HG03175 (cell line): ENCODE measurements around the gene DTX4.

Source experiments
- ATAC-seq: cut with Tn5 transposase; IDR thresholded peaks from one replicate; pipeline ENCODE4 v1.9.1; 2021; ENCODE audit warnings: mild to moderate bottlenecking, moderate library complexity; ENCODE audit not compliant: unreplicated experiment

DTX4 gene

GRCh38 chr11:59189986-59190385, 18.1 kb downstream of the DTX4 start:
- ATAC-seq: no peak

GRCh38 chr11:59191095-59191494, 19.2 kb downstream of the DTX4 start:
- ATAC-seq: no peak

- ATAC-seq: no peak
These were observed 20.0 kb downstream of the DTX4 start for GRCh38 chr11:59191890-59192289.

DNA sequence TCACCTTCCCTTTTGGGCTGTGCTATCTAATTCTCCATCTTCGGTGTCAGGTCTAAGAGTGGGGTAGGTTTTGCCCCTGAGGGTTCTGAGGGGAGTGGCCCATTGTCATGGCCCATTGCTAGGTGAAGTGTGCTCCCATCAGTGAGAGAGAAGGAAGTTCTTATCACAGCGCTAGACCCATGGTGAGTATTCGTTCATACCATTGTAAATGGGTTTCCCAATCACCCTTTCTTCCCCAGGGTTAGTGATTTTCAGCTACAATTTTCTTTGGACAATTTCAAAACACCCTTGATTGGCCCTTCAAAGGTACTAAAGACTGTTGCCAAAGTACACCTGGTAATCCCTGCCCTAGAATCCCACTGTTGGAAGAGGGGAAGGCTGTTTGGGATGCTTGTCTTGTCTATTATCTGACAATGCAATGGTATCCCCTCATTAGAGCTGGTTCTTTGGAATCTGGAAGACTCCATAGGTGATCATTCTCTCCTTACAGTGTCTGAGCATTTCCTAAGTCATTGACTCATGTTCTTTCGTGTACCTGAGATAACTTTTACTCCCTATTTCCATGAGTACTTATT, 20.6 kb downstream of the DTX4 start:
- no peak for ATAC-seq

DNA sequence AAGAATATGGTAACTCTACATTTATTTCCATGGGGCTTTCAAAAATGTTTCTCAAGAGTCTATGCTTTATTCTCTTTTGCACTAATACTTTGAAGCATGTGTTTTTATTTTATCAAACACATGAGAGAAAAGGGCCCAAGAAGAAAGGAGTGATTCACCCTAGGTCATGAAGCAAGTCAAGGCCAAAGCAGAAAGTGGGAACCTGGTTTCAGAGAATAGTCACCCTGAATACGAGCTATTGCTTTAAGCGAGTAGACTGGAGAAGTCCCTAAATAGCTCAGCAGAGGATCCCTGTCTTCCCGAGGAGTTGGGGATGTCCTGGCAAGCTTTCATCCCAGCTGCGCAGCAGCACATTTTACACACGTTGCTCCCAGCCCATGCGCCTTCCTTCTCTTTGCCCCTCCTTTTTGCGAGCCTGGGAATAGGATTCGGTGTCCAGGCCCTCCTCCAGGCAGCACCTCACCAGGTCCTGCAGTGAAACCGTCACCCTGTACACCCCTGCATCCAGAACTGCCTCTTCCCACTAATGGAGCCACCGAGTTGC, 21.7 kb downstream of the DTX4 start:
- ATAC-seq: no peak

DNA sequence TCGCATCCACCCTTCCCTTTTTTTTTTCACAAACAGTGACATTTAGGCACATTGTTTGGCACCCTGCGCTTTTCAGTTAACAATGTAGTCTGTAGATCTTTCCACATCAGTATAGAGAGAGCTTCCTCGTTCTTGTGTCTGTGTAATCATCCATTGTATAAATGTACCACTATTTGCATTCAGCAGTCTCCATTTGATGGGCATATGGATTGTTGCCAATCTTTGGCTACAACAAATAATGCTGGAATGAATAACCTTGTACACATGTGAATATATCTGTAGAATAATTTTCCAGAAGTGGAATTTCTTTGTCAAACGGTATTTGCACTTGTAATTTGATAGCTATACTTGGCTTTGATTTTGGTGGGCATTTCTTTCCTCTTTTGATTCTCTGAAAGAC, 23.7 kb downstream of the DTX4 start:
- ATAC-seq: no peak

DNA sequence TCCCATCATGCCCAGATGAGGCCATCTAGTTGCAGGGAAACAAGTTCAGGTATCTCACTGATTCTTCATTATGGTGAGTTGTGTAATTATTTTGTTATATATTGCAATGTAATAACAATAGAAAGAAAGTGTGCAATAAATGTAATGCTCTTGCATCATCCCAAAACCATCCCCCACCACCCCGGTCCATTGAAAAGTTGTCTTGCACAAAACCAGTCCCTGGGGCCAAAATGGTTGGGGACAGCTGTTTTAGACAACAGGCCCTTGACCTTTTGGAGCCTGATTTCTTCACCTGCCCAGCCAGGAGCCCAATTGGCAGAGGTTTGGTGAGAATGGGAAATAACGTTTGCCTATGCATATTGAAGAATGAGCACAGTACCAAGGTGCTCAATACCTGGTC, 24.8 kb downstream of the DTX4 start:
- ATAC-seq: no peak

DNA sequence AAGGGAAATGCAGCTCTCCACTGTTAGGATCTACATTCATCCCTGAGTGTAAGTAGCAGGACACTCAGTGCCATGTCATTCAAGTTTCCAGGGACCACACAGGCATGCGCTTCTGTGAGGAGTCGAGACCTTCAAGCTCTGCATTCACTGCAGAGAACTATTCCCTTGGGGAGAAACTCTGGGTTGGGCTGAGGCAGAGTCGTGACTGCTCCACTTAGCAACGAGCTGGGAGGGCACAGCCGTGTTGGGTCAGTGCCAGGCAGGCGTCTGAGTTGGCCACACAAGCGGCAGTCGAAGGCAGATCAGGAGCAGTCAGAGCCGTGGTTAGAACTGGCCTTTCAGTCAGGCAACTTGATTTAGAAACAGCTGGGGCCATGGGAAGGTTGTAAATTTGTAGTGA, 26.1 kb downstream of the DTX4 start:
- ATAC-seq: no peak

DNA sequence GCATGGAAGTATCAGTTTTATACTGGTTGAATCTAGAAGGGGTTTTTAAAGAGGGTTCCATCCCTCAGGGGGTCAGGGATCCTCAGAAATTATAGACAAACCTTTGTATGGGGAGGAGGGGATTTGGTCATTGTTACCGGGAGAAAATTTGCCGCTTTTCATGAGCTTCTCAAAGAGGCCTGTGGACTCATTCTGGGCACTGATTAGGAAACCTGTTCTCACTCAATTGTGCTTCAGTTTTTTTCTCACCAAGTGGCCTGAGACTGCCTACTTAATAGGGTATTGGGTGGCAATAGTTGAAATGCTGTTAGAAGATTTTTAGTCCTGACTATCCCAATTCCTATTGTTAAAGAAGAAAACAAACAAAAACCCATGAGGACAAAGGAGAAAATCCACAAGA, 26.8 kb downstream of the DTX4 start:
- ATAC-seq: no peak

DNA sequence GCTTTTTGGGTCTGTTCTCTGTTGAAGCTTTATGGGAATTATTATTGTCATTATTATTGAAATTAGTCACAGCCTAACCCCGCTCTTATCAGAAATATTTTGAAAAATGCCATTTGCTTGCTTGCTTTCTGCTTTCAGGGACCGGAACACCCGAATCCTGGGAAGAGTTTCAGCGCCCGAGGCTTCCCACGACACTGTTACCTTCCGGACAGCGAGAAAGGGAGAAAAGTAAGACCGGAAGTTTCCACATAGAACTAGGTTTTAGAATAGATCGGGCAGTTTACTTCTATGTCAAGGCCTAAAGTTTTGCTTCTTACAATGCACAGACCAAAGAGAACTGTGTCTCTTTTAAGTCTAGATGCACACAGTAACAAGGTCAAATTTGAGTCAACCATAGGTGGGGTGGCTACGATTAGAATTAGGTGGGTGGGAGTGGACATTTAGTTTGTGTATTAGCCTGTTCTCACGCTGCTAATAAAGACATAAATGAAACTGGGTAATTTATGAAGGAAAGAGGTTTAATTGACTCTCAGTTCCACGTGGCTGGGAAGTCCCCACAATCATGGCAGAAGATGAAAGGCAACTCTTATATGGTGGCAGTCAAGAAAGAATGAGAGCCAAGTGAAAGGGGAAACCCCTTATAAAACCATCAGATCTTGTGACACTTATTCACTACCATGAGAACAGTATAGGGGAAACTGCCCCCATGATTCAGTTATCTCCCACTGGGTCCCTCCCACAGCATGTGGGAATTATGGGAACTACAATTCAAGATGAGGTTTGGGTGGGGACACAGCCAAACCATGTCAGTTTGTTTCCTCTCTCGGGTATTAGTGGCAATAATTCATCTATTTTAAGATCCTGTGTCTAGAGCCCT, 27.9 kb downstream of the DTX4 start:
- peak; percentile 54 for ATAC-seq

DNA sequence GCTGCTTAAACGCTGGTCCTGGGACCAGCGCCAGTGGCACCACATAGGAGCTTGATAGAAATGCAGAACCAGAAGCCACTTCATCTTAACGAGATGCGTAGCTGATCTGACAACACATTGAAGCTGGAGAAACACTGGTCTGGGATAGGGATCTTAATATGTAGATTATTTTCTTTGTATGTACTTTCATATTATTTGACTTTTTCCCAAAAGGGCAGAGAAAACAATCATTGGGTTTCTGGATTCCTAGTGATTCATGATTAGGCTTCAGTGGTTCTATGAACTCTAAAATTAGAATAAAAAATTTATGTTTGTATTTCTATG, 28.5 kb downstream of the DTX4 start:
- ATAC-seq: no peak

- ATAC-seq: no peak
These were observed 29.4 kb downstream of the DTX4 start for GRCh38 chr11:59201353-59201752.

DNA sequence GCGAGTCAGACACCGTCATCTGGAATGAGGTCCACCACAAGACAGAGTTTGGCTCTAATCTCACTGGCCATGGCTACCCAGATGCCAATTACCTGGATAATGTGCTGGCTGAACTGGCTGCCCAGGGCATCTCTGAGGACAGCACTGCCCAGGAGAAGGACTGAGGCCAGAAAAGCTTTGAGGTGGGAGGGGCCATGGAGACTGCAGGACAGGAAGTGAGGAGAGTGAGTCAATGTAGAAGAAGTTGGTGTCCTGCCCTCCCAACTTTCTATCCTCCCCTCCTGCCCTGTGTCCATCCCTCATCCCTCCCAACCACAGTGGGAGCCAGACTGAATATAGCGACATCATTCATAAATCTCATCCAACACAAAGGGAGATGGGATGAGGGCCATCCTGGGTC, 32.8 kb downstream of the DTX4 start:
- no peak for ATAC-seq

- ATAC-seq: no peak
These were observed 33.7 kb downstream of the DTX4 start for GRCh38 chr11:59205648-59206047.

GRCh38 chr11:59206635-59207034, 34.7 kb downstream of the DTX4 start:
- no peak for ATAC-seq

- ATAC-seq: peak; percentile 52
These were observed 36.1 kb downstream of the DTX4 start for GRCh38 chr11:59207988-59208451.

DNA sequence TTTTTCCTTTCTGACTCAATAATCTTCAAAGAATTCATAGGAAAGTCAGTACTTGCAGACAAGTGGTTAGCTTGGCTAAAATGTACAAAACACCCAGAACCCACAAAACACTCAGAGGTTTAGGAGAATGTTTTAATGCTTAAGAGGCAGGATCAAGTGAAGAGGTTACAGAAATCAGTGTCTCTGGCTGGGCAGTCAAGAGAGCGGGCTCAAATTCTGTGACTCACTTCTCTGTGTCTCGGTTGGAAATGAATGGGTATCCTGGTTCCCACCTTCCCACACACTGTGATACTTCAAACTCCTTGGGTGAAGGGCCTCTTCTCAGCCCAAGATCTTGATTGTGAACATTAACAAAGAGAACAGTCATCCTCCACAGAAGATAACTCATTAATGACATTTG, 37.0 kb downstream of the DTX4 start:
- ATAC-seq: no peak

- ATAC-seq: no peak
These were observed 40.3 kb downstream of the DTX4 start for GRCh38 chr11:59212222-59212621.

- peak; percentile 10 for ATAC-seq
These were observed 41.1 kb downstream of the DTX4 start, which contains the start of gene MPEG1 for GRCh38 chr11:59212744-59213631. TSS of gene MPEG1 (minus strand) at chr11:59212927. CDS start at chr11:59212865, 62 bp downstream.

- ATAC-seq: no peak
These were observed 42.4 kb downstream of the DTX4 start for GRCh38 chr11:59214141-59214893.
